KG1 (cell line): Measurements from ENCODE around the gene ESD.

Experiments
- DNase-seq: peaks from one replicate; lab custom pipeline; 2025; lab: John Stamatoyannopoulos, UW

Gene ESD

DNA sequence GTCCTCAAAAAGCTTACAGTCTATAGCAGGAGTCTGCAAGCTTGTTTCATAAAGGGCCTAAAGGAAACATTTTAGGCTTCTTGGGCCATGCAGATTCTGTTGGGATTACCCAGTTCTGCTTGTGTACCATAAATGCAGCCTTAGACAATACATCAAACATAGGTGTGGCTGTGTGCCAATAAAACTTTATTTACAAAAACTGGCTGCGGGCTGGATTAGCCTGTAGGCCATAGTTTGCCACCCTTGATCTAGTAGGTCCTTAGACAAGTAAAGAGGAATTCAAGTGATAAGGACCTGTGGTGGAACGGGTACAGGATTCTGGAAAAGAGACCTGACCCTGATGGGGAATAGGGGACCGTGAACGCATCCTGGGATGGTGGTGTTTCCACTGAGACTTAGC lies 51.9 kb downstream of the ESD start:
- no peak for DNase-seq

DNA sequence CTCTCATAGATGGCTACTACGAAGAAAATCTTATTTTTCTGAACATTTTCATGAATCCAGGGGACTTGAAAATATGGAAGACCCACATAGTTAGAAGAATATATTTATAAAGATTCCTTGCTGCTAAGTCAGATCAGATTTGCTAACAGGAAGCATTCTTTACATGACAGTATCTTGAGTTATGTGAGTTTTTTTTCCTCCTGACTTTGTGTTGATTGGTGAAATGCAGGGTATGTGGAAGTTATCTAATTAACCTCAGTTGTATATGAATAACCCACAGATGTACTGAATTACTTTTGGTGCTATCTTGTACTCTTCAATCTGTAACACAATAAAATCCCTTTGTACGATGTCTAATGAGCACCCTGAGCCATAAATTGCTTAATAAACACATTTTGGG lies 53.8 kb downstream of the ESD start:
- no peak for DNase-seq

- no peak for DNase-seq
These were observed 57.4 kb downstream of the ESD start for GRCh38 chr13:46739447-46740098.

- DNase-seq = no peak
These were observed 58.2 kb downstream of the ESD start for GRCh38 chr13:46738766-46739165.

DNA sequence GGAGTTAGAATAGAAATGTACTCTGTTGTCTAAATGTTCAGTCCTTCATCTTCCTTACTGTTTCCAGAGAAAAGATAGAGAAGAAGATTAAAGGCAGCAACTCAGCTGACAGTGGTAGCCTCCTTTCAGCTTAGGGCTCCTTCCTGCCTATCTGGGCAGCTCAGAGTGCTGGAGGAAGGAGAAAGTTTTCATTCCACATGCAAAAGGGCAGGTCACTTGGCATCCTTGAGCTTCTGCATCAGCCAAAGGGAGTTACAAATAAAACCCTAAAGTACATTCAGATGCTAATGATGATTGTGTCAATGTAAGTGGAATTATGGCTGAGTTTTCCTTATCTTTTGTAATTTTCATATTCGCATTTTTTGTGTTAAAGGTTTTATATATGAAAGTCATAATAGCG lies 58.9 kb downstream of the ESD start:
- no peak for DNase-seq

- DNase-seq = peak; percentile 12
These were observed 60.2 kb downstream of the ESD start for GRCh38 chr13:46736541-46737310.

- DNase-seq = no peak
These were observed 61.5 kb downstream of the ESD start for GRCh38 chr13:46735425-46735824.

DNA sequence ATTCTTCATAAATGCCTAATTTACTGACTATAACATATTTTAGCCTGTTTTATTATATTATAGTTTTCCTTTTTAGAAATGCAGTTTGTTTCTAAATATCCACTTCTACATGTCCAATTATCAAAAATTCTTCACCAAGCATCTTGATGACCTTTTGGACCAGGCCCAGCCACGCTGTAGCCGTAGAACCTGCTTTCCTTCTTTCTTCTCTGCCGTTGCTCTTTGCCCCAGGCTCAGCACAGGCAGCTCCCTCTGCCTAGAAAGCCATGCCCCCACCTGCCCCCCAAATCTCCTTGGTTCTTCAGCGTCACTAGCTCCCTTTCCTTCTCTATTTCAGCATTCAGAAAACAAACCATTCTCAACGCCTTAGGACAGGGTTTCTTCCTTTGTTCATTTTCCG lies 65.4 kb downstream of the ESD start:
- no peak for DNase-seq

DNA sequence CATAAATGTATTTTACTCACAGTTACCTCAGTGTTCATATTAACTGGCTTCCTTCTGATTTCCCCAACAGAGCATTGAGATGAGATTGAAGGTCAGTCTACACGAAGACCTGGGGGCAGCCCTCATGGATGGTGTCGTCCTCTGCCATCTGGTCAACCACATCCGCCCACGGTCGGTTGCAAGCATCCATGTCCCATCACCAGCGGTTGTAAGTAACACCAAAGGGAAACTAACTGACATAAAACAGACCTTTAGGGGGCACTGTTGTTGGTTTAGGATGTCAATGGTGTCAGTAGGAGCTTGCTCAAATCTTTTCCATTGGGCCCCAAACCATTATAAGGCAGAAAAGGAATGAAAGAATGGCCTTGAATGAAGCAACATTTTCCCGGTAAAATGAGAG lies 68.2 kb downstream of the ESD start:
- DNase-seq = no peak

- no peak for DNase-seq
These were observed 70.6 kb downstream of the ESD start for GRCh38 chr13:46726347-46726746.
